GM12878 (cell line): ENCODE measurements around the gene MUC5AC. TPM values are rescaled to one million over a fixed set of nuclear protein-coding genes. Genes with fewer than 3 reads are reported as not detected.

Experiments used
- ATAC-seq: fragments of 200-7000 bp; cut with Tn5 transposase; 3 replicates; pipeline ENCODE4 v1.9.1; 2020; ENCODE audit warnings: mild to moderate bottlenecking, moderate library complexity
- BruUV-seq: library from RNA; stranded (reverse); fragments of 400-500 nt; replicated peaks from 2 replicates; lab custom pipeline; 2021; lab: Mats Ljungman, UMichigan
- CTCF ChIA-PET: fragments of 300-600 bp; sonication (Branson Sonifier 250); formaldehyde crosslinking; extraction: SDS; loops from one replicate; lab custom pipeline; 2021; ENCODE audit warnings: inconsistent platforms; lab: Yijun Ruan, JAX
- POLR2A ChIA-PET: fragments of 350-600 bp; formaldehyde crosslinking; extraction: SDS; loops from one replicate; lab custom pipeline; 2021; ENCODE audit warnings: inconsistent platforms; lab: Charles Lee
- RAD21 ChIA-PET: fragments of 300-600 bp; sonication (Branson Sonifier 250); formaldehyde crosslinking; loops from one replicate; lab custom pipeline; 2023; ENCODE audit warnings: antibody characterized with exemption; ENCODE audit not compliant: unreplicated experiment; lab: Charles Lee
- SMC1A ChIA-PET: fragments of 300-600 bp; sonication (Branson Sonifier 250); formaldehyde crosslinking; loops from one replicate; lab custom pipeline; 2023; ENCODE audit not compliant: unreplicated experiment, uncharacterized antibody; lab: Charles Lee
- DNase-seq: peaks from one replicate; pipeline ENCODE4 v3.0.0-alpha.2; 2011; ENCODE audit warnings: low read depth, low spot score
- FAIRE-seq: peaks from 3 replicates; lab custom pipeline; 2011; peaks lifted over from hg19 to GRCh38; lab: Jason Lieb, UNC
- H2AFZ ChIP-seq: 2 replicates; pipeline ENCODE4 v1.6.0; 2011; ENCODE audit warnings: low read depth, low read length, control low read depth; ENCODE audit not compliant: control insufficient read depth
- H3K27ac ChIP-seq: 2 replicates; pipeline ENCODE4 v1.5.1; 2011; ENCODE audit warnings: control low read depth; ENCODE audit not compliant: control insufficient read depth, insufficient read depth
- H3K27me3 ChIP-seq, 2 experiments: replicated peaks in 1 of 2; 2 replicates each; pipeline versions ENCODE4 v1.6.0 to v1.6.1; 2011; ENCODE audit warnings: low read length in 1 of 2; ENCODE audit not compliant: control insufficient read depth in 2 of 2, insufficient read depth in 2 of 2
- H3K36me3 ChIP-seq, 2 experiments: 2 replicates each; pipeline ENCODE4 v1.5.1; 2011; ENCODE audit warnings: low read length in 1 of 2; ENCODE audit not compliant: control insufficient read depth in 2 of 2, insufficient read depth in 2 of 2
- H3K4me1 ChIP-seq: 2 replicates; pipeline ENCODE4 v1.6.1; 2011; ENCODE audit warnings: mild to moderate bottlenecking, low read length, moderate library complexity, mixed read lengths; ENCODE audit not compliant: control insufficient read depth, insufficient read depth
- H3K4me2 ChIP-seq: 2 replicates; pipeline ENCODE4 v1.6.0; 2011; ENCODE audit warnings: control low read depth; ENCODE audit not compliant: control insufficient read depth, insufficient read depth
- H3K4me3 ChIP-seq: fragments of 200-600 bp; sonication (generic); 2 replicates; pipeline ENCODE4 v1.5.1; 2016
- H3K79me2 ChIP-seq: 2 replicates; pipeline ENCODE4 v1.6.0; 2011; ENCODE audit warnings: low read length; ENCODE audit not compliant: control insufficient read depth, insufficient read depth
- H3K9ac ChIP-seq: 2 replicates; pipeline ENCODE4 v1.8.0; 2011; ENCODE audit warnings: low read length, control low read depth, mixed read lengths; ENCODE audit not compliant: control insufficient read depth, insufficient read depth
- H3K9me3 ChIP-seq: replicated peaks from 3 replicates; pipeline ENCODE4 v1.5.1; 2011; ENCODE audit warnings: mild to moderate bottlenecking, low read length; ENCODE audit not compliant: control insufficient read depth, insufficient read depth
- H4K20me1 ChIP-seq: 2 replicates; pipeline ENCODE4 v1.6.0; 2011; ENCODE audit not compliant: control insufficient read depth, insufficient read depth
- EGR1 ChIP-seq, 2 experiments: IDR thresholded peaks; 1 replicate in 1 of 2; 2 replicates in 1 of 2; pipeline ENCODE4 v1.6.1; 2011 to 2012; ENCODE audit warnings: low read depth in 2 of 2, low read length in 2 of 2, borderline replicate concordance in 1 of 2, mild to moderate bottlenecking in 1 of 2, moderate library complexity in 1 of 2
- ETV6 ChIP-seq, 2 experiments: fragments of 450-650 bp in 1 of 2; IDR thresholded peaks in 1 of 2; conservative IDR thresholded peaks in 1 of 2; 2 replicates each; pipeline ENCODE4 v1.6.1; 2014; ENCODE audit warnings: antibody characterized with exemption in 1 of 2, borderline replicate concordance in 1 of 2, low read depth in 1 of 2, mild to moderate bottlenecking in 1 of 2, moderate library complexity in 1 of 2
- IKZF1 ChIP-seq: fragments of 450-650 bp; conservative IDR thresholded peaks from 2 replicates; pipeline ENCODE4 v1.6.1; 2017; ENCODE audit warnings: antibody characterized with exemption, mild to moderate bottlenecking
- RCOR1 ChIP-seq: conservative IDR thresholded peaks from 2 replicates; pipeline ENCODE4 v1.6.1; 2012; ENCODE audit warnings: low read depth, low read length, improper control_type of control experiment
- WRNIP1 ChIP-seq: IDR thresholded peaks from 2 replicates; pipeline ENCODE4 v1.6.1; 2011; ENCODE audit warnings: low read depth, low read length, improper control_type of control experiment, borderline replicate concordance
- WGBS: methylation state at CpG from one replicate; pipeline ENCODE4 v1.1.6; 2016; ENCODE audit warnings: low lambda C conversion rate; ENCODE audit not compliant: insufficient replicate concordance, insufficient coverage; ENCODE audit errors: missing lambda C conversion rate; 5-methylcytosine and 5-hydroxymethylcytosine counted together
- in situ Hi-C: fragments of 300-500 bp; cut with MboI; formaldehyde crosslinking; loops from 9 replicates; pipeline ENCODE4 v1.14.3; 2018; ENCODE audit warnings: mixed read lengths
- intact Hi-C: fragments of 100-400 bp; cut with micrococcal nuclease; formaldehyde crosslinking; loops from one replicate; pipeline ENCODE4 v1.14.2; 2022; ENCODE audit not compliant: unreplicated experiment
- polyA plus RNA-seq, 11 experiments: library from polyadenylated mRNA; depleted of rRNA in 4 of 11; unstranded in 6 of 11; stranded (reverse) in 5 of 11; fragments of >200 nt; fragmentation: Nextera tagmentation in 4 of 11; fragmentation: Illumina TruSeq in 1 of 11; extraction: Ambion mirVana in 4 of 11; extraction: Trizol in 1 of 11; gene quantifications; 1 replicate in 1 of 11; 2 replicates in 10 of 11; pipeline versions ENCODE4 v1.2.1 to v1.2.3, GENCODE V29; 2011 to 2016; ENCODE audit warnings: inconsistent platforms in 2 of 11, missing spikeins in 2 of 11, low read depth in 1 of 11
- total RNA-seq, 4 experiments: library from RNA; depleted of rRNA in 3 of 4; stranded (reverse); fragments of >200 nt in 3 of 4; fragmentation: Illumina TruSeq in 1 of 4; extraction: Trizol in 1 of 4; gene quantifications; 2 replicates each; pipeline versions ENCODE4 v1.2.1 to v1.2.3, GENCODE V29; 2013 to 2021
- TF ChIP-seq, protein P1 (sequence below): fragments of 450-650 bp; IDR thresholded peaks from 2 replicates; pipeline ENCODE4 v1.6.1; 2016; ENCODE audit warnings: mild to moderate bottlenecking, moderate library complexity, borderline replicate concordance
- TF ChIP-seq, protein P2 (sequence below): fragments of 450-650 bp; IDR thresholded peaks from 2 replicates; pipeline ENCODE4 v1.6.1; 2017; ENCODE audit warnings: low read depth, mild to moderate bottlenecking, moderate library complexity

Gene MUC5AC
- total and polyA plus RNA-seq, 10 of the 15 experiments (the other 5 are each of a cell fraction or from before 2014, with no cell fraction given), result under 0.01 to 0.01 TPM; not detected in 8

DNA sequence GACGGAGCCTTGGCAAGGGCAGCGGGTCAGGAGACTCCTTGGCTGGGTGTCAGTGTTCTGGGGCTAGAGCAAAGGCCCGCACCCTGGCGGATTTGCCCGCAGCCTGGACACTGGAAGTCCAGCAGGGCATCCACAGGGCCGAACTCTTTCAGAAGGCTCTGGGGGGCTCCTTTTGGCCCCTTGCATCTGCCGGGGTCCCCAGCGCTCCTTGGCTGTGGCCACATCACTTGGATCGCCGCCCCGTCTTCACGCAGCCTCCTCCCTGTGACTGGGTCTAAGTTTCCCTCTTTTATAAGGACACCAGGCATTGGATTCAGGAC lies 20.0 kb downstream of the MUC5AC start:
- ChIA-PET RAD21 (no interaction called here), CTCF (no interaction called here), SMC1A (no interaction called here), POLR2A (no interaction called here)
- Histone ChIP-seq H3K9me3 (no peaks in the 10 kb centered on the region; the same call in 2 of the 3 replicates), H3K27ac (no peak overlapping the region), H3K79me2 (no peaks in the 10 kb centered on the region), H2AFZ (no peak overlapping the region), H3K27me3 (no peaks in the 10 kb centered on the region), H3K4me3 (no peak overlapping the region), H3K4me2 (no peak overlapping the region), H3K9ac (no peak overlapping the region), H3K4me1 (no peaks in the 10 kb centered on the region), H3K36me3 (no peaks in the 10 kb centered on the region), H4K20me1 (no peaks in the 10 kb centered on the region)
- BruUV-seq, result no TSS peak
- whole genome bisulfite sequencing, result 72% methylated on average over 12 of the region's 12 CpGs
- DNase-seq, result no peak
- no peak for ATAC-seq
- FAIRE-seq, result no peak
- TF ChIP-seq, protein P1, sequence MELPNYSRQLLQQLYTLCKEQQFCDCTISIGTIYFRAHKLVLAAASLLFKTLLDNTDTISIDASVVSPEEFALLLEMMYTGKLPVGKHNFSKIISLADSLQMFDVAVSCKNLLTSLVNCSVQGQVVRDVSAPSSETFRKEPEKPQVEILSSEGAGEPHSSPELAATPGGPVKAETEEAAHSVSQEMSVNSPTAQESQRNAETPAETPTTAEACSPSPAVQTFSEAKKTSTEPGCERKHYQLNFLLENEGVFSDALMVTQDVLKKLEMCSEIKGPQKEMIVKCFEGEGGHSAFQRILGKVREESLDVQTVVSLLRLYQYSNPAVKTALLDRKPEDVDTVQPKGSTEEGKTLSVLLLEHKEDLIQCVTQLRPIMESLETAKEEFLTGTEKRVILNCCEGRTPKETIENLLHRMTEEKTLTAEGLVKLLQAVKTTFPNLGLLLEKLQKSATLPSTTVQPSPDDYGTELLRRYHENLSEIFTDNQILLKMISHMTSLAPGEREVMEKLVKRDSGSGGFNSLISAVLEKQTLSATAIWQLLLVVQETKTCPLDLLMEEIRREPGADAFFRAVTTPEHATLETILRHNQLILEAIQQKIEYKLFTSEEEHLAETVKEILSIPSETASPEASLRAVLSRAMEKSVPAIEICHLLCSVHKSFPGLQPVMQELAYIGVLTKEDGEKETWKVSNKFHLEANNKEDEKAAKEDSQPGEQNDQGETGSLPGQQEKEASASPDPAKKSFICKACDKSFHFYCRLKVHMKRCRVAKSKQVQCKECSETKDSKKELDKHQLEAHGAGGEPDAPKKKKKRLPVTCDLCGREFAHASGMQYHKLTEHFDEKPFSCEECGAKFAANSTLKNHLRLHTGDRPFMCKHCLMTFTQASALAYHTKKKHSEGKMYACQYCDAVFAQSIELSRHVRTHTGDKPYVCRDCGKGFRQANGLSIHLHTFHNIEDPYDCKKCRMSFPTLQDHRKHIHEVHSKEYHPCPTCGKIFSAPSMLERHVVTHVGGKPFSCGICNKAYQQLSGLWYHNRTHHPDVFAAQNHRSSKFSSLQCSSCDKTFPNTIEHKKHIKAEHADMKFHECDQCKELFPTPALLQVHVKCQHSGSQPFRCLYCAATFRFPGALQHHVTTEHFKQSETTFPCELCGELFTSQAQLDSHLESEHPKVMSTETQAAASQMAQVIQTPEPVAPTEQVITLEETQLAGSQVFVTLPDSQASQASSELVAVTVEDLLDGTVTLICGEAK, result no peak
- TF ChIP-seq, protein P2, sequence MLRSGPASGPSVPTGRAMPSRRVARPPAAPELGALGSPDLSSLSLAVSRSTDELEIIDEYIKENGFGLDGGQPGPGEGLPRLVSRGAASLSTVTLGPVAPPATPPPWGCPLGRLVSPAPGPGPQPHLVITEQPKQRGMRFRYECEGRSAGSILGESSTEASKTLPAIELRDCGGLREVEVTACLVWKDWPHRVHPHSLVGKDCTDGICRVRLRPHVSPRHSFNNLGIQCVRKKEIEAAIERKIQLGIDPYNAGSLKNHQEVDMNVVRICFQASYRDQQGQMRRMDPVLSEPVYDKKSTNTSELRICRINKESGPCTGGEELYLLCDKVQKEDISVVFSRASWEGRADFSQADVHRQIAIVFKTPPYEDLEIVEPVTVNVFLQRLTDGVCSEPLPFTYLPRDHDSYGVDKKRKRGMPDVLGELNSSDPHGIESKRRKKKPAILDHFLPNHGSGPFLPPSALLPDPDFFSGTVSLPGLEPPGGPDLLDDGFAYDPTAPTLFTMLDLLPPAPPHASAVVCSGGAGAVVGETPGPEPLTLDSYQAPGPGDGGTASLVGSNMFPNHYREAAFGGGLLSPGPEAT, result no peak
- TF ChIP-seq WRNIP1 (no peak), ETV6 (conservative IDR thresholded peaks at IDR 0.05 in 1 of 2, IDR thresholded peaks at IDR 0.05 in 1 of 2; ENCODE audit: borderline replicate concordance in 1 of 2, low read depth in 1 of 2) (no peak), EGR1 (IDR thresholded peaks at IDR 0.05; ENCODE audit: borderline replicate concordance in 1 of 2, low read depth in 2 of 2, low read length in 2 of 2) (no peak), IKZF1 (no peak), RCOR1 (no peak)
- intact Hi-C loops (no loop called here), in situ Hi-C loops (no loop called here)
